Spleen (tissue), 7 donors: ENCODE results near the gene UBE2QL1.

Experiments
- POLR2A ChIP-seq, 3 donors: fragments of 450-650 bp; IDR thresholded peaks; one replicate each; pipeline ENCODE4 v1.5.1; 2017; ENCODE audit warnings: antibody characterized with exemption in 3 of 3, mild to moderate bottlenecking in 1 of 3
- TF ChIP-seq, protein P1 (sequence below), 11 experiments: fragments of 200-600 bp in 7 of 11; fragments of 450-650 bp in 4 of 11; sonication (generic) in 4 of 11; IDR thresholded peaks in 8 of 11; conservative IDR thresholded peaks in 3 of 11; 1 replicate in 7 of 11; 2 replicates in 4 of 11; pipeline versions ENCODE4 v1.4.0 to v1.8.0; 2016 to 2021; ENCODE audit warnings: antibody characterized with exemption in 11 of 11, inconsistent platforms in 4 of 11, mild to moderate bottlenecking in 1 of 11
- donor health status: DM: no; HTN: no; CAD: no; lungs with moderate emphysema.
- donor health status: DM: no; HTN: no; CAD: no.
- donor health status: DM: no; HTN: no; CAD: no.

DNA sequence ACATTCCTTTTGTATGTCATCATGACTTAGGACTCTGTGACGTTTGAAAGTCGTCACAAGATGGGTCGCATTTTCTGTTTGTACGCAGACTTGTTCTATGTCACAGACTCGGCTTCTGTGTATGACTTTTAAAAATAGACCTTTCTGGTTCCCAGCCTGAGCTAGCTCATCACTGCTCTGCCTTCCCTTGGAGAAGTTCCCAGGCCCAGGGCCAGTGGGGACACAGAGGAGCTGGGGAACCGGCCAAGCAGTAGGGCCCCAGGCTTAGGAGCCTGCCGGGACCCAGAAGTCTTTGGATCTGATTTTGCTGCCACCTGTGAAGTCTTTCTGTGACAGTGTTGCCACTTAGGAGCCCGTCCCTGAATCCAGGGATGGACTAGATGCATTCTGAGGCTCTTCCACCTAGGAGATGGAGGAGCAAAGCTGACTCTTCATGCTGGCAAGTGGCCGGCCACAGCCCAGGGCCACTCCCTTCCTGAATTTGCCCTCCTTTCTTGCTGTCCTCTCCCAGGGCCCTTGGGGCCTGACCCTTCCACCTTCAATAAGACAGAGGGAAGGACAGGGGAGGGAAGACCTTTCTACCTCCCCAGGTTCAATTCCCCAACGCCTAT lies 18.1 kb upstream of the UBE2QL1 start:
- TF ChIP-seq, protein P1, sequence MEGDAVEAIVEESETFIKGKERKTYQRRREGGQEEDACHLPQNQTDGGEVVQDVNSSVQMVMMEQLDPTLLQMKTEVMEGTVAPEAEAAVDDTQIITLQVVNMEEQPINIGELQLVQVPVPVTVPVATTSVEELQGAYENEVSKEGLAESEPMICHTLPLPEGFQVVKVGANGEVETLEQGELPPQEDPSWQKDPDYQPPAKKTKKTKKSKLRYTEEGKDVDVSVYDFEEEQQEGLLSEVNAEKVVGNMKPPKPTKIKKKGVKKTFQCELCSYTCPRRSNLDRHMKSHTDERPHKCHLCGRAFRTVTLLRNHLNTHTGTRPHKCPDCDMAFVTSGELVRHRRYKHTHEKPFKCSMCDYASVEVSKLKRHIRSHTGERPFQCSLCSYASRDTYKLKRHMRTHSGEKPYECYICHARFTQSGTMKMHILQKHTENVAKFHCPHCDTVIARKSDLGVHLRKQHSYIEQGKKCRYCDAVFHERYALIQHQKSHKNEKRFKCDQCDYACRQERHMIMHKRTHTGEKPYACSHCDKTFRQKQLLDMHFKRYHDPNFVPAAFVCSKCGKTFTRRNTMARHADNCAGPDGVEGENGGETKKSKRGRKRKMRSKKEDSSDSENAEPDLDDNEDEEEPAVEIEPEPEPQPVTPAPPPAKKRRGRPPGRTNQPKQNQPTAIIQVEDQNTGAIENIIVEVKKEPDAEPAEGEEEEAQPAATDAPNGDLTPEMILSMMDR (IDR thresholded peaks at IDR 0.05 in 8 of 11, conservative IDR thresholded peaks at IDR 0.05 in 3 of 11) = no peak
- TF ChIP-seq POLR2A (IDR thresholded peaks at IDR 0.05) = no peak
